ENCODE results near the gene FYCO1.

Gene FYCO1

DNA sequence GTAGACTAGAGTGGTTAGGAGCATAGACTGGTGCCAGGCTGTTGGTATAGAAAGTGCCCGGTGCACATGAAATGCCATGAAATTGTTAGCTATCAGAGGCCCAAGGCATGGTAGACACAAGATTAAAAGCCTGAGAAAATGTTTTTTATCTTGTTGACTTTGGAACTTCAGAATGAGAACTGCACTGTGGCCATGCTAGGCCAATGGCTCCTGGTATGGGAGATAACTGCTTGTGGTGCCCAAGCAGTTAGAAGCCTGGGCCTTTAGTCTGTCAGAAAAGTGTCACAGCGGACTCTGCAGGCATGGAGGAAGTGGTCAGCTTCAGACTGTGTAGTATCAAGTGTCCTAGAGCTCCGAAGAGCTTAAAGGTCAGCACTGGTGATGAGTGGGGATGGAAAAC, 11.9 kb downstream of the FYCO1 start:
- DNase-seq = no peak

DNA sequence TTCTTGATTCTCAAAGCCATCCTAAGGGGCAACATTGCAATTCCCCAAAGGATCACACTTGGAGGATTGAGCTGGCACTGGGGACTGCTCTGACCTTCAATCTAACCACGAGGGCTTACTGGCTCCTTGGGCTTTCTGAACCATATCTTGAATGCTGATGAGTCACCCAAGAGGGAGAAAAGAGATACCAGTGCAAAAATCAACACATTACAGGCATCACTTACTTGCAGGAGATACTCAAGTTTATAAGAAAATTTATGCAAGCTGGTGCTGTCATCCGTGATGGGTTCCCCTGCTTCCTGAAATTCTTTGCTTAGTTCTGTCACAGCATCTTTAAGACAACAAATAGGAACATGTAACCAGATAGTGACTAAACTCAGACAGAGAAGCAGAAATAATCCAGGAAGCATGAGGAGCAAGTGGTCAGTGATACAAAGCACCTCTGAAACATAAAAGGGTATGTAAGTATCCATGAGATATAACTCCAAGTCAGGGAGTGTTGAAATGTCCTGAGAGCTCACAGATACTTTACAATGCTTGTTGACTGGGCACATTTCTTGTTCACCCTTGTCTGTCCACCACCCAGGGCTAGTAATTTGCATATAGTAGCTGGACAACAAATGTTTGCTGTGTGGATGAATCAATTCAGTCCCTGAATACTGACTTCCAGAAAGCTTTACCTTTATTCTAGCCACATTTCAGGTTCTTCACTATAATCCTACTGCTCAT, 14.1 kb downstream of the FYCO1 start:
- no peak for DNase-seq

DNA sequence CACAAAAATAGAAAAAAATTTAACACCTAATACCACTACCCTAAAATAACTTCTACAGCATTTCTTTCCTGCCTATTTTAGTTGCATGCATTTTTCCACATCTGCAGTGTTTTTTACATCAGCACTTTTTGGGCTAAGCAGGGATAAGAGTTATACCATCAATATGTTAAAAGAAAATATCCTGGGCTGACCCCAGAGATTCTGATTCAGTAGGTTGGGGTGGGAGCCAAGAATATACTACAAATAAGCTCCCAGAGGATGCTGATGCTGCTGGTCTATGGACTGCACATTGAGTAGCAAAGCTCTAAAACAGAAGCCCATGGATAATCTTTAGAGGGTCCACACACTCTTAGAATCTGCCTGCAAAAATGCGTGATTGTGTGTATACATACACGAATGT, 14.8 kb downstream of the FYCO1 start:
- no peak for DNase-seq

GRCh38 chr3:45980229-45980813, 15.3 kb downstream of the FYCO1 start:
- DNase-seq = no peak

DNA sequence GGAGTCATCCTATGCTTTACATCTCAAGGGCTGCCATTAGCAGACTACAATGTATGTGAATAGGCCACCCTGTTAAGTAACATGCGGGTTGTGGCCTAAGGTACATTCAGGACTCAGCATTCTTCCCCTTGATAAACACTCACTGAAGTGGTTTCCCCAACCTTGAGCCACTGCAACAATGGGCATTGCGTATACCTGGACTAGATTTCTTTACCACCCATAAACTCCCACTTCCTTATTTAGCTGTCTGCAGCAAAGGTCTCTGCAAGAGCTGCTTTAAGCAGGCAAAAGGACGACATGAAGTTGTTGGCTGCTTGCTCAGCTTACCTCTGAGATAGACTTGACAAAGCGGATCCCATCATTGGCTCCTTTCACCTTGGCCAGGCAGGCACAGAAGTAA, 16.2 kb downstream of the FYCO1 start:
- no peak for DNase-seq

GRCh38 chr3:45978006-45978761, 17.4 kb downstream of the FYCO1 start:
- peak; percentile 69 to 81 for DNase-seq

GRCh38 chr3:45976191-45977091, 19.2 kb downstream of the FYCO1 start:
- no peak for DNase-seq

GRCh38 chr3:45975686-45976085, 19.9 kb downstream of the FYCO1 start:
- DNase-seq = no peak

DNA sequence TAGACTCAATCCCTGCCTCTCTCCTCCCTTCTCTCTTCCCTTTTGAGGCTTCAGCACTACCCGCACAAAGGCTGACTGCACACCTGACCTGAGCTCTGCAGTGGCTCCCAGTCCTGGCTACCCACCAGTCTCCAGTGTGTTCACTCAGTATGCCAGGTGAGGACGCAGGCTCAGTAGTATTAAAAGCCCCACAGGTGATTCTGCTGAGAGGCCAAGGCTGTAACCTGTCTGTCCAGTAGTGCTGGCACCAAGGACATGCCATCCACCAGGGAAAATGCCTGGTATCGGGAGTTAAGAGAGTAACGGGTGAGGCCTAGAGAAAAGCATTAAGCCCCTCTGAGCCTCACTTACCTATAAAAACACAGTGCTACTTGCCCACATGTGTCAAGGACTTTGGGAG, 20.9 kb downstream of the FYCO1 start:
- no peak for DNase-seq

DNA sequence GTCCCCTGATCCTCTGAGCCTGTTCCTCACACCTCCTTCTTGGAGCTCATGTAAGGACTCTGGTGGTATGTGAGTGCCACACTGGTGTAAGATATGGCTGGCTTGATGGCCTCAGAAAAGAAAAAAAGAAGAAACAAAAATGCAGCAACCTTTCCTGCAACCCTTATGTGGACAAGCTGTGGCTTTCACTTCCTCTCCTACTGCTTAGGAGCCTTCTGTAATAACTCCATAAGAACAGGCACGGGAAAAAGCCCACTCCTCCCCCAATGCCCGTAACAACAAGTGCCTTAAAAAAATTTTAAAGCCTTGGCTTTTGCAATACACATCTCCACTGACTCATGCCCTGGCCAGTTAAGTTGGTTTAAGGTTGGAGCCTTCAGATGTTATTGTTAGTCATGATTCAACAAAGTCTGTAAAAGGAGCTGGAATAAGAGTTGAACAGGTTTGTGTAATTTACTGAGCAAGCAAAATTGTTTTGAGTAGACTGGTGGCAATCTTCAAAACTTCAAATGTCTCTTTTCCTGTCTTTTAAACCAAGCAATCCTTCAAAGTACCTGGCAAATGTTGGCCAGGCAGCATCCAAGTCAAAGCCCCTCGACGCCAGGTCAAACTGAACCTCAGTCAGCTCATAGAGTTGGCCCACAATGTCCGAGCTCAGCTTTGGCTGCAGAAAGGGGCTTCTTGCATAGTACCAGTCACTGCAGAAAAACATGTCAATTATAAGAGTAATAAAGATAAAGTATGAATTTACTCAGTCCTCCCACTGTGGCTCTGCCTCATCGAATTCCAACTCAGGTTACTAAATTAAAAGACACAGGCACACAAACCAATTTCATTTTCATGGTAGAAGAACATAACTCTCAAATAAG, 22.9 kb downstream of the FYCO1 start:
- no peak for DNase-seq

DNA sequence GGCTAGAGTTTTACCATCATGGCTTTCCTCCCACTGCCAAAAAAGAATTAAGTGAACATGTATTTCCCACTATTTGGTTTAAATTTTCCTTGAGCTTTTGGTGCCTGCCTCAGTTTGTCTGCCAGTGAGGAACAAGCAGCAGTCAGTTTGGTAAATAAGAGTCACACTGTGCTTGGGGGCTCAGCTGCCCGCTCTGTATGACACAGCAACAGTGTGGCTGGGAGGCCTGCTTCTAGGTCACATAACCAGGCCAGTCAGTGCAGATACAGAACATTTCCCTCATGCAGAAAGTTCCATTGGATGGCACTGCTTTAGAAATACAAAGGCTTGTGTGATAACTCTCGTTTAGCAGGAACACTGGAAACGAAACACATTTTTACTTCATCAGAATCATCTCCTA, 25.7 kb downstream of the FYCO1 start:
- DNase-seq = no peak

DNA sequence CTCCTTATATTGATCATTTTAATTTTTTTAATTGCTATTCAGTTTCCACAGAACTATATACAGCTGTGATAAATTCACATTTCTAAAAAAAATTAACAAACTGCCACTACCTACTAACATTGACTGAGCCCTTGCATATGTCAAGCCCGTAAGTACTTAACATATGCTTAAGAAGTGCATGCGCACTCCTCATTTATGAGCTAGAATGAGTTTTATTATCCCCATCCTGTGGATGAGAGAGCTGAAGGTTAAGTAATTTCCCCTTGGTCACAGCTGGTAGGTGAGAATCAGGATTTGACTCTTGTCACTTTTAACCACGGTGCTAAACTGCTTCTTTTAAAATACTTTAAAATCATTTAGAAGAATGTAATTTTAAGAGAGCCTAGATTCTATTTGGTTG, 26.5 kb downstream of the FYCO1 start:
- no peak for DNase-seq

- no peak for DNase-seq
Observed at GRCh38 chr3:45968706-45969105, 26.9 kb downstream of the FYCO1 start.

DNA sequence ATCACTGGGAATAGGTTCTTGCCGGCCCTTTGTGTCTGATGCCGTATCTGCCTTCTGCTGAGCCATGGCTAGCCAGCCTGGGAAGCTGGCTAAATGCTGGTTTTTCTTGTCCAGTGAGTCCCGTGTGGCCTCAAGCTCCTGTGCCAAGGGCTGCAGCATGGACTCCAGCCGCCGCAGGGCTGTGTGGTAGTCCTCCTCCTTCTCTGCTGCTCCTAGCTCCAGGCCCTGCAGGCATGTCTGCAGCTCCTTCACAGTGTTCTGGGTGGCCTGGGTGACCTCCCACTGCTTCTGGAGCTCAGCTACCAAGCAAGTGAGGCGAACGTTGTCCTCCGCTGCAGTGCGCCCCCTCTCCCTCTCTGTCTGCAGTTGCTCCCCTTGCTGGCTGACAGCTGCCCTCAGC, 27.5 kb downstream of the FYCO1 start:
- no peak for DNase-seq

- no peak for DNase-seq
Observed at GRCh38 chr3:45967724-45968123, 27.9 kb downstream of the FYCO1 start.

DNA sequence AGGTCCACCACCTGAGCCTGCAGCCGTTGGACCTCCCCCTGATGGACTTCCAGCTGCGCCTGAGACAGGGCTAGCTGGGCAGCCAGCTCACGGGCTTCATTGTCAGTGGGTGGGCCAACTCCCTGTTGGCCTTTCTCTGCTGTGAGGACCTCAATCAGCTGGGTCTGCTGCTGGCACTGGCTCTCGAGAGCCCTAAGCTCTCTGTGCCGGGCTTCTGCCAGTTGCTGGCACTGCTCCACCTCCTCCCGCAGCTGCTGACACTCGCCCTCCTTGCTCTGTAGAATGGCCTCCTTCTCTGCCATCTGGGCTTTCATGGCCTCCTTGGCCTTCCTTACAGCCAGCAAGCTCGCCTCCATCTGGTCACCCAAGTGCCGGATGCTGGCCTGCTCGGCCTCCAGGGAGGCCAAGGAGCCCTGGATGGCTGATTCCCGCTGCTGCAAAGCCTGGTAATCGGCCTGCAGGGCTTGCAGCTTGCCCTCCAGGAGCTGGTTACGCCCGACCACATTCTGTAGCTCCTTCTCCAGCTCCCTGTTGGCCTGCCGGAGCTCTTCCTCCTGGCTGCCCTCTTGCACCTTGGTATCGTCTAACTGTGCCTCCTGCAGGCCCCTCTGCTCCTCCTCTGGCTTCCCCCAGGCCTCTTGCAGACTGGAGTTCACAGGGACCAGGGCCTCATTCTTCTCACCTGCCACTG, 28.5 kb downstream of the FYCO1 start:
- DNase-seq = no peak

- no peak for DNase-seq
Observed at GRCh38 chr3:45966371-45966791, 29.2 kb downstream of the FYCO1 start.

GRCh38 chr3:45965653-45966052, 30.0 kb downstream of the FYCO1 start:
- DNase-seq = no peak

GRCh38 chr3:45965253-45965652, 30.4 kb downstream of the FYCO1 start:
- no peak for DNase-seq

- DNase-seq = no peak
Observed at GRCh38 chr3:45964139-45964538, 31.5 kb downstream of the FYCO1 start.

DNA sequence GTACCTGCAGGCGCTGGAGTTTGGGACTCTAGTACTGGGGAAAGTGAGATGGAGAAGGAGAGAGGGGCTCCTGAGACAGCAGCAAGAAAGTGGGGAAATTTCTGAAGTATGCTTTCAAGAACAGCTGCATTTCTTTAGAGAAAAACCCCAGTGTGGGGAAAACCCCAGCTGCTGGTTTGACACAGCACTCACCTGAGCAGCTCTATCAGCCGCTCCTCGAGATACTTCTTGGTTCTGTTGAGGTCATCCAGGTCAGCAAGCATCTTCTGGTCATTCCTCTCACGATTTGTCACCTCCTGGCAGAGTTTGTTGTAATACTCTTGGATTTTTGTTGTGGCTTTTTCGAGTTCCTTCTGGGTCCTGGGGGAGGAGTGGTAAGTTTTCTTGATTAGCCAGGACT, 33.6 kb downstream of the FYCO1 start:
- DNase-seq = no peak

- DNase-seq = no peak
Observed at GRCh38 chr3:45960289-45960688, 35.3 kb downstream of the FYCO1 start.

Data from SHP77 (cell line).